GM21367 (cell line): ENCODE measurements around the gene AGBL1.
"Not testable (repeated sequence)": the region's sequence is repeated elsewhere in the genome, so short reads cannot be mapped to it uniquely, and the experiment has no call there.

Experiments used
- ATAC-seq: cut with Tn5 transposase; IDR thresholded peaks from one replicate; pipeline ENCODE4 v1.9.1; 2021; ENCODE audit not compliant: unreplicated experiment

The AGBL1 gene

GRCh38 chr15:87031540-87032230 lies 952.0 kb downstream of the AGBL1 start:
- no peak for ATAC-seq

DNA sequence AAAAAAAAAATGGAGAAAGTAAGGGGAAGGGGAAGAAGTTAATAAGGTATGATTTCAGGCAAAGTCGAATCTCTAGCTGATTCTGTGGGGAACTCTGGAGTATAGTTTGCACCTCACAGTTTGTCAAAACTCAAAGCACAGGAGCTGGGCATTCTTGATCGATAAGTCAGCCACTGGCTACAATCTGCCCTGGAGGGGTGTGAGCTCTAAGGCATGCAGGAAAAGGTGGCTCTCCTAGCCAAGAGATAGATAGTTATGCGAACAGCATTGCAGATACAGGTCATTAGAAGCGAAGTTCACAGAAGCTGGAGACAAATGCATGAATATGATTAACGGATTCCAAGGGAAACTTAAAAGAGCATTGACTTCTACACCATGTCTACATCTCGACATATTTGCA lies 952.6 kb downstream of the AGBL1 start:
- ATAC-seq: no peak

GRCh38 chr15:87033056-87033455 lies 953.4 kb downstream of the AGBL1 start:
- no peak for ATAC-seq

DNA sequence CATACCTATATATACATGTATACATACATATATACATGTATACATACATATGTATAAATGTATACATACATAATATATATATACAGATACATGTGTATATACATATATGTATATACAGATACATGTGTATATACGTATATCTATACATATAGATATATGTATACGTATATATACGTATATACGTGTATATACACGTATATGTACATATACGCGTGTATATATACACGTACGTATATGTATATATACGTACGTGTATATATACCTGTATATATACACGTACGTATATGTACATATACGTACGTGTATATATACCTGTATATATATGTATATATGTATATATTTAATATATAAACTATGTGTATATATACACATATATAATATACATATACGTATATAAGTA lies 955.2 kb downstream of the AGBL1 start:
- no peak for ATAC-seq

DNA sequence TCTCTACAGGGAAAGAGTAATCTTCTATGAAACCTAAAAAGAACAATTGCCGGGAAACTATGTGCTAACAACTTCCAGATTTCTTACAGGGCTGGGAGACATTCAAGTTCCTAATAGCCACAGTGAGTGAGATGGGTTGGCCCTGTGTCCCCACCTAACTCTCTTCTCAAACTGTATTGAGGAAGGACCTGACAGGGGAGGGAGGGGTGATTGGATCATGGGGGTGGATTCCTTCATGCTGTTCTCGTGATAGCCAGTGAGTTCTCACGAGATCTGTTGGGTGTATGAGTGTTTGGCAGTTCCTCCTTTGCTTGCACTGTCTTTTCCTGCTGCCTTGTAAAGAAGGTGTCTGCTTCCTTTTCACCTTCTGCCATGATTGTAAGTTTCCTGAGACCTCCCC lies 958.7 kb downstream of the AGBL1 start:
- ATAC-seq: no peak

DNA sequence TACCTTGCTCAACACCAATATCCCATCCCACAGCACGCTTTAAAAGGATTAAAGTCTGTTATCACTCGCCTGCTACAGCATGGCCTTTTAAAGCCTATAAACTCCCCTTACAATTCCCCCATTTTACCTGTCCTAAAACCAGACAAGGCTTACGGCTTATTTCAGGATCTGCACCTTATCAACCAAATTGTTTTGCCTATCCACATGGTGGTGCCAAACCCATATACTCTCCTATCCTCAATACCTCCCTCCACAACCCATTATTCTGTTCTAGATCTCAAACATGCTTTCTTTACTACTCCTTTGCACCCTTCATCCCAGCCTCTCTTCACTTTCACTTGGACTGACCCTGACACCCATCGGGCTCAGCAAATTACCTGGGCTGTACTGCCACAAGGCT lies 962.9 kb downstream of the AGBL1 start:
- not testable (repeated sequence) for ATAC-seq

- ATAC-seq: no peak
These were observed 966.1 kb downstream of the AGBL1 start for GRCh38 chr15:87045746-87046145.

DNA sequence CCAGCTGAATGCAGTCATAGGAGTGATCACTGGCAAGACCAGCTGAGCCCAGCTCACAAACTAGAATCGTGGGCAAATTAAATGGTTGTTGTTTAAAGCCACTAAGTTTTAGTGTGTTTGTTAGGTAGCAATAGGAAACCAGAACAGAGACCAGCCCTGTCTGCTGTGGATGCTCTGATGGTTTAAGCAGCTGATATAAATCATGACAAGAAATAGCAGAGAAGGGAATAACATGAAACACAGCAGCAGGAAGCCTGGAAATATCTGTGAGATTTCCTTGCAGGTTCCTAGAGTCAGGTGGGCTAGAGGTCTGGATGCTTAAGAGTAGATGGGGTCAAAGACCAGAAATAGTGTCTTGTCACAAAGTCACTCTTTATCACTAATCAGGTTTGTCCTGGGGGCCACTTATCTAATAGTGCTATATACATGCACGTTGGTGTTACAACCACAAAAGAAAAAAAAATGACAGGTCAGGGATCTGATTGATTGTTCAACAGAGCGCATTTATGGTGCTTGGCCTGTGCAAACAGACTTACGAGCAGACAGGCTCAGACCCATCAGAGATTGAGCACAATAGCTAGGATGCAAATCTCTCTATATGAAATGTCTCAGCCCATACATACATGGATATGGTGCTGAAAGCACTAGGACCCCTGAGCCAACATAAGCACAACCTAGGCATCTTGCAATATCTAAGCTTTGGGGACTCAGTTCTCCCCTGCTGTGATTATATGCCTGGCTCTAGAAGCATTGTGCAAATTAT lies 967.7 kb downstream of the AGBL1 start:
- ATAC-seq: no peak
